Measurements from ENCODE around the gene METTL1. TPM values are rescaled to one million over a fixed set of nuclear protein-coding genes. Genes with fewer than 3 reads are reported as not detected.
A peak's percentile ranks its signal among the peaks of the same experiment; 100 is the strongest.
"Not testable (repeated sequence)": the region's sequence is repeated elsewhere in the genome, so short reads cannot be mapped to it uniquely, and the experiment has no call there.

Gene METTL1
- total RNA-seq (10 to 100 TPM in 3 of 5 donors, 1 to 10 TPM in 2; 4.4 to 37.9 (median 13.2) TPM), polyA plus RNA-seq (10 to 100 TPM; 13.7 to 24.7 (median 20.2) TPM)
- long read RNA-seq, donor 1, partial matches to known transcripts = 0 of 4 reads
- long read RNA-seq, donor 1, other reads (novel, unspliced or antisense) = 0 of 4 reads
- long read RNA-seq, donor 2, partial matches to known transcripts = 0 of 4 reads
- long read RNA-seq, donor 2, other reads (novel, unspliced or antisense) = 0 of 4 reads
- long read RNA-seq, donor 3, partial matches to known transcripts = 0 of 5 reads
- long read RNA-seq, donor 3, other reads (novel, unspliced or antisense) = 0 of 5 reads
- long read RNA-seq, donor 4 = 0 reads
- long read RNA-seq, donor 5, partial matches to known transcripts = 0 of 1 reads
- long read RNA-seq, donor 5, other reads (novel, unspliced or antisense) = 0 of 1 reads
- long read RNA-seq, donor 6, transcript METTL1-202 (6 exons, 2,066 nt) = major isoform, 9 of 18 reads
- long read RNA-seq, donor 6, partial matches to known transcripts = 0 of 18 reads
- long read RNA-seq, donor 6, other reads (novel, unspliced or antisense) = 6 of 18 reads
- long read RNA-seq, donor 7, partial matches to known transcripts = 0 of 3 reads
- long read RNA-seq, donor 7, other reads (novel, unspliced or antisense) = 0 of 3 reads
- long read RNA-seq, donor 8, transcript METTL1-202 (6 exons, 2,066 nt) = major isoform, 5 of 5 reads
- long read RNA-seq, donor 8, partial matches to known transcripts = 0 of 5 reads
- long read RNA-seq, donor 8, other reads (novel, unspliced or antisense) = 0 of 5 reads
- long read RNA-seq, donor 9, partial matches to known transcripts = 0 of 3 reads
- long read RNA-seq, donor 9, other reads (novel, unspliced or antisense) = 0 of 3 reads
- long read RNA-seq, donor 10, partial matches to known transcripts = 0 of 2 reads
- long read RNA-seq, donor 10, other reads (novel, unspliced or antisense) = 0 of 2 reads

DNA sequence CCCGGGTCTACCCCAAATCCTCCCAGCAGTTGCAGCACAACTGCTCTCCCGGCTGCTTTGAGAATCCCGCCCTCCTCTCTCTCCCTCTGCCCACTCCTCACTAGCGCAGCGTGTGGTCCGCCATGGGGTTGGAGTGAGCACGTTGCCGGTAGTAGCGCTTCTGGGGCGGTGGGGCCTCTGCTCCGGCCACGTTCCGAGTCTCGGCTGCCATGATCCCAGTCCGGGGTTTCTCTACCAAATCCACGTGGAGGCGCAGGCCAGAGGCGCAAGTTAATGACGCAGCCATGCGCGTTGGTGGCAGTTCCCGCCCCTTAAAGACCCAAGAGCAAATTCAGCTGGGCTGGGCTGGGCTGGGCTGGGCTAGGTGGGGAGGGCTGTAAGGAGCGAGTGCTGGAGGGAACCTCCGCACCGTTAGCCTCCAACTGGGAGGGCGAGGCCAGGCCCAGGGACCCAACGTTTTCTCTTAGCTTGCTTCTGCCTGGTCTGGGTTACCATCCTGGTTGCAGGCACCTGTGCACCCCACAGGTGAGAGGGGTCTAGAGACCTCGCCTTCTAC lies at the start of gene METTL1:
Gene METTL1 (minus strand): TSS at position 233 of the 556 bp plus-strand sequence. CDS start 22 bp downstream, at position 211.
- Histone ChIP-seq H3K36me3 (peaks cover 0 to 44% (median 37%) of the 10 kb centered on the region in 4 donors), H3K27ac (peak within 1 kb of the TSS; percentile 92 to 96 (median 93)), H3K4me3 (peak within 1 kb of the TSS; percentile 57 to 95 (median 76)), H3K27me3 (peaks cover 0 to 8% (median 8%) of the 10 kb centered on the region in 3 donors), H3K4me1 (peaks cover 17 to 29% (median 28%) of the 10 kb centered on the region in 4 donors), H3K9me3 (no peaks in the 10 kb centered on the region)
- intact Hi-C loops (cut with DNase I; ENCODE audit: low total_unique reads) = no loop called here
- 0 to 1% (median 0%) methylated on average over 24 to 28 of the region's 28 CpGs for WGBS, 5 donors
- DNase-seq = peak; percentile 95 to 99
- TF ChIP-seq POLR2AphosphoS5 (IDR thresholded peaks at IDR 0.05) (peak; percentile 41 to 92 (median 62)), EP300 (IDR thresholded peaks at IDR 0.05) (no peak)

- 62 to 82% (median 63%) methylated on average over 4 to 5 of the region's 5 CpGs for WGBS, 5 donors
- peak overlapping the region in 1 of 5 donors; percentile 38 for H3K27ac ChIP-seq
- intact Hi-C loops (cut with DNase I; ENCODE audit: low total_unique reads) = not testable (repeated sequence)
These were observed 49.1 kb upstream of the METTL1 start for GRCh38 chr12:57821015-57821414.

GRCh38 chr12:57820119-57820518 lies 48.2 kb upstream of the METTL1 start:
- H3K27me3 ChIP-seq; H3K9me3 ChIP-seq; DNase-seq; intact Hi-C loops (cut with DNase I; ENCODE audit: low total_unique reads); H3K4me3 ChIP-seq: not testable (repeated sequence)
- Histone ChIP-seq H3K36me3 (peaks cover 51 to 69% (median 62%) of the 10 kb centered on the region in 4 donors), H3K27ac (peak overlapping the region in 3 of 5 donors; percentile 10 to 38 (median 26)), H3K4me1 (peaks cover 10 to 68% (median 41%) of the 10 kb centered on the region in 4 donors)
- WGBS, 5 donors = 47 to 63% (median 55%) methylated on average over 8 of the region's 8 CpGs

More at GRCh38 chr12:57821015-57821414, 49.1 kb upstream of the METTL1 start:
- H3K4me3 ChIP-seq, DNase-seq, H3K9me3 ChIP-seq, H3K27me3 ChIP-seq: not testable (repeated sequence)
- peaks cover 60 to 78% (median 71%) of the 10 kb centered on the region in 4 donors for H3K36me3 ChIP-seq
- peaks cover 10 to 59% (median 38%) of the 10 kb centered on the region in 4 donors for H3K4me1 ChIP-seq

DNA sequence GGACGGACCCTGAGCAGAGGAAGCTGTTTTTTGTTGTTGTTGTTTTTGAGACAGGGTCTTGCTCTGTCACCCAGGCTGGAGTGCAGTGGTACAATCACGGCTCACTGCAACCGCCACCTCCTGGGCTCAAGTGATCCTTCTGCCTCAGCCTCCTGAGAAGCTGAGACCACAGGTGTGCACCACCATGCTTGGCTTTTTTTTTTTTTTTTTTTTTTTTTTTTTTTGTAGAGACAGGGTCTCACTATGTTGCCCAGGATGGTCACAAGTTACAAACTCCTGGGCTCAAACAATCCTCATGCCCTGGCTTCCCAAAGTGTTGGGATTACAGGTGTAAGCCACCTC lies 46.1 kb upstream of the METTL1 start:
- WGBS, 5 donors = 72 to 96% (median 83%) methylated on average over 3 of the region's 3 CpGs
- H3K9me3 ChIP-seq; H3K27me3 ChIP-seq; H3K4me3 ChIP-seq; intact Hi-C loops (cut with DNase I; ENCODE audit: low total_unique reads); DNase-seq: not testable (repeated sequence)
- Histone ChIP-seq H3K36me3 (peaks cover 30 to 53% (median 43%) of the 10 kb centered on the region in 4 donors), H3K27ac (peak overlapping the region in 3 of 5 donors; percentile 38 to 66 (median 53)), H3K4me1 (peaks cover 15 to 79% (median 47%) of the 10 kb centered on the region in 4 donors)

GRCh38 chr12:57817261-57817989 lies 45.5 kb upstream of the METTL1 start:
- DNase-seq = no peak
- WGBS, 5 donors = 51 to 60% (median 59%) methylated on average over 8 of the region's 8 CpGs
- H3K9me3 ChIP-seq = no peaks in the 10 kb centered on the region
- H3K36me3 ChIP-seq = peaks cover 24 to 53% (median 43%) of the 10 kb centered on the region in 4 donors
- intact Hi-C loops (cut with DNase I; ENCODE audit: low total_unique reads) = no loop called here
- H3K27me3 ChIP-seq = no peaks in the 10 kb centered on the region
- TF ChIP-seq, protein P1, sequence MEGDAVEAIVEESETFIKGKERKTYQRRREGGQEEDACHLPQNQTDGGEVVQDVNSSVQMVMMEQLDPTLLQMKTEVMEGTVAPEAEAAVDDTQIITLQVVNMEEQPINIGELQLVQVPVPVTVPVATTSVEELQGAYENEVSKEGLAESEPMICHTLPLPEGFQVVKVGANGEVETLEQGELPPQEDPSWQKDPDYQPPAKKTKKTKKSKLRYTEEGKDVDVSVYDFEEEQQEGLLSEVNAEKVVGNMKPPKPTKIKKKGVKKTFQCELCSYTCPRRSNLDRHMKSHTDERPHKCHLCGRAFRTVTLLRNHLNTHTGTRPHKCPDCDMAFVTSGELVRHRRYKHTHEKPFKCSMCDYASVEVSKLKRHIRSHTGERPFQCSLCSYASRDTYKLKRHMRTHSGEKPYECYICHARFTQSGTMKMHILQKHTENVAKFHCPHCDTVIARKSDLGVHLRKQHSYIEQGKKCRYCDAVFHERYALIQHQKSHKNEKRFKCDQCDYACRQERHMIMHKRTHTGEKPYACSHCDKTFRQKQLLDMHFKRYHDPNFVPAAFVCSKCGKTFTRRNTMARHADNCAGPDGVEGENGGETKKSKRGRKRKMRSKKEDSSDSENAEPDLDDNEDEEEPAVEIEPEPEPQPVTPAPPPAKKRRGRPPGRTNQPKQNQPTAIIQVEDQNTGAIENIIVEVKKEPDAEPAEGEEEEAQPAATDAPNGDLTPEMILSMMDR (IDR thresholded peaks at IDR 0.05) = no peak
- TF ChIP-seq EP300 (IDR thresholded peaks at IDR 0.05) = no peak
- TF ChIP-seq POLR2AphosphoS5 (IDR thresholded peaks at IDR 0.05) = no peak
- TF ChIP-seq POLR2A (IDR thresholded peaks at IDR 0.05) = no peak
- peaks cover 15 to 77% (median 45%) of the 10 kb centered on the region in 4 donors for H3K4me1 ChIP-seq
- H3K4me3 ChIP-seq = no peak overlapping the region
- H3K27ac ChIP-seq = peak overlapping the region in 4 of 5 donors; percentile 25 to 66 (median 46)
